GM18508 (cell line): Measurements from ENCODE around the gene FITM2.

Experiments
- ATAC-seq: cut with Tn5 transposase; IDR thresholded peaks from one replicate; pipeline ENCODE4 v1.9.1; 2021; ENCODE audit warnings: moderate number of reproducible peaks; ENCODE audit not compliant: insufficient read depth, unreplicated experiment

The FITM2 gene

GRCh38 chr20:44287272-44288097 lies 23.5 kb downstream of the FITM2 start:
- ATAC-seq = no peak

- ATAC-seq = no peak
Measured at GRCh38 chr20:44284032-44284431, 27.0 kb downstream of the FITM2 start.

- ATAC-seq = no peak
Measured at GRCh38 chr20:44282192-44282591, 28.8 kb downstream of the FITM2 start.

GRCh38 chr20:44280387-44280786 lies 30.6 kb downstream of the FITM2 start:
- no peak for ATAC-seq

GRCh38 chr20:44279228-44279627 lies 31.8 kb downstream of the FITM2 start:
- ATAC-seq = no peak

- no peak for ATAC-seq
Measured at GRCh38 chr20:44274303-44275017, 36.5 kb downstream of the FITM2 start.

GRCh38 chr20:44273231-44274215 lies 37.5 kb downstream of the FITM2 start:
- no peak for ATAC-seq

GRCh38 chr20:44271915-44272663 lies 38.9 kb downstream of the FITM2 start:
- ATAC-seq = no peak

- ATAC-seq = no peak
Measured at GRCh38 chr20:44268802-44269201, 42.2 kb downstream of the FITM2 start.

- ATAC-seq = no peak
Measured at GRCh38 chr20:44264287-44264686, 46.7 kb downstream of the FITM2 start.

GRCh38 chr20:44258226-44258890 lies 52.6 kb downstream of the FITM2 start:
- no peak for ATAC-seq

GRCh38 chr20:44256961-44257360 lies 54.0 kb downstream of the FITM2 start:
- ATAC-seq = no peak

- ATAC-seq = no peak
Measured at GRCh38 chr20:44255942-44256341, 55.1 kb downstream of the FITM2 start.

- no peak for ATAC-seq
Measured at GRCh38 chr20:44254073-44254472, 56.9 kb downstream of the FITM2 start.

GRCh38 chr20:44253528-44253927 lies 57.5 kb downstream of the FITM2 start:
- ATAC-seq = no peak
